ENCODE data around the gene GOLGA5. TPM values are rescaled to one million over a fixed set of nuclear protein-coding genes. Genes with fewer than 3 reads are reported as not detected.

Gene GOLGA5
- total and polyA plus RNA-seq, 2 experiments from 2014 or later = 26.2 to 30.2 TPM

- TF ChIP-seq, protein P1, sequence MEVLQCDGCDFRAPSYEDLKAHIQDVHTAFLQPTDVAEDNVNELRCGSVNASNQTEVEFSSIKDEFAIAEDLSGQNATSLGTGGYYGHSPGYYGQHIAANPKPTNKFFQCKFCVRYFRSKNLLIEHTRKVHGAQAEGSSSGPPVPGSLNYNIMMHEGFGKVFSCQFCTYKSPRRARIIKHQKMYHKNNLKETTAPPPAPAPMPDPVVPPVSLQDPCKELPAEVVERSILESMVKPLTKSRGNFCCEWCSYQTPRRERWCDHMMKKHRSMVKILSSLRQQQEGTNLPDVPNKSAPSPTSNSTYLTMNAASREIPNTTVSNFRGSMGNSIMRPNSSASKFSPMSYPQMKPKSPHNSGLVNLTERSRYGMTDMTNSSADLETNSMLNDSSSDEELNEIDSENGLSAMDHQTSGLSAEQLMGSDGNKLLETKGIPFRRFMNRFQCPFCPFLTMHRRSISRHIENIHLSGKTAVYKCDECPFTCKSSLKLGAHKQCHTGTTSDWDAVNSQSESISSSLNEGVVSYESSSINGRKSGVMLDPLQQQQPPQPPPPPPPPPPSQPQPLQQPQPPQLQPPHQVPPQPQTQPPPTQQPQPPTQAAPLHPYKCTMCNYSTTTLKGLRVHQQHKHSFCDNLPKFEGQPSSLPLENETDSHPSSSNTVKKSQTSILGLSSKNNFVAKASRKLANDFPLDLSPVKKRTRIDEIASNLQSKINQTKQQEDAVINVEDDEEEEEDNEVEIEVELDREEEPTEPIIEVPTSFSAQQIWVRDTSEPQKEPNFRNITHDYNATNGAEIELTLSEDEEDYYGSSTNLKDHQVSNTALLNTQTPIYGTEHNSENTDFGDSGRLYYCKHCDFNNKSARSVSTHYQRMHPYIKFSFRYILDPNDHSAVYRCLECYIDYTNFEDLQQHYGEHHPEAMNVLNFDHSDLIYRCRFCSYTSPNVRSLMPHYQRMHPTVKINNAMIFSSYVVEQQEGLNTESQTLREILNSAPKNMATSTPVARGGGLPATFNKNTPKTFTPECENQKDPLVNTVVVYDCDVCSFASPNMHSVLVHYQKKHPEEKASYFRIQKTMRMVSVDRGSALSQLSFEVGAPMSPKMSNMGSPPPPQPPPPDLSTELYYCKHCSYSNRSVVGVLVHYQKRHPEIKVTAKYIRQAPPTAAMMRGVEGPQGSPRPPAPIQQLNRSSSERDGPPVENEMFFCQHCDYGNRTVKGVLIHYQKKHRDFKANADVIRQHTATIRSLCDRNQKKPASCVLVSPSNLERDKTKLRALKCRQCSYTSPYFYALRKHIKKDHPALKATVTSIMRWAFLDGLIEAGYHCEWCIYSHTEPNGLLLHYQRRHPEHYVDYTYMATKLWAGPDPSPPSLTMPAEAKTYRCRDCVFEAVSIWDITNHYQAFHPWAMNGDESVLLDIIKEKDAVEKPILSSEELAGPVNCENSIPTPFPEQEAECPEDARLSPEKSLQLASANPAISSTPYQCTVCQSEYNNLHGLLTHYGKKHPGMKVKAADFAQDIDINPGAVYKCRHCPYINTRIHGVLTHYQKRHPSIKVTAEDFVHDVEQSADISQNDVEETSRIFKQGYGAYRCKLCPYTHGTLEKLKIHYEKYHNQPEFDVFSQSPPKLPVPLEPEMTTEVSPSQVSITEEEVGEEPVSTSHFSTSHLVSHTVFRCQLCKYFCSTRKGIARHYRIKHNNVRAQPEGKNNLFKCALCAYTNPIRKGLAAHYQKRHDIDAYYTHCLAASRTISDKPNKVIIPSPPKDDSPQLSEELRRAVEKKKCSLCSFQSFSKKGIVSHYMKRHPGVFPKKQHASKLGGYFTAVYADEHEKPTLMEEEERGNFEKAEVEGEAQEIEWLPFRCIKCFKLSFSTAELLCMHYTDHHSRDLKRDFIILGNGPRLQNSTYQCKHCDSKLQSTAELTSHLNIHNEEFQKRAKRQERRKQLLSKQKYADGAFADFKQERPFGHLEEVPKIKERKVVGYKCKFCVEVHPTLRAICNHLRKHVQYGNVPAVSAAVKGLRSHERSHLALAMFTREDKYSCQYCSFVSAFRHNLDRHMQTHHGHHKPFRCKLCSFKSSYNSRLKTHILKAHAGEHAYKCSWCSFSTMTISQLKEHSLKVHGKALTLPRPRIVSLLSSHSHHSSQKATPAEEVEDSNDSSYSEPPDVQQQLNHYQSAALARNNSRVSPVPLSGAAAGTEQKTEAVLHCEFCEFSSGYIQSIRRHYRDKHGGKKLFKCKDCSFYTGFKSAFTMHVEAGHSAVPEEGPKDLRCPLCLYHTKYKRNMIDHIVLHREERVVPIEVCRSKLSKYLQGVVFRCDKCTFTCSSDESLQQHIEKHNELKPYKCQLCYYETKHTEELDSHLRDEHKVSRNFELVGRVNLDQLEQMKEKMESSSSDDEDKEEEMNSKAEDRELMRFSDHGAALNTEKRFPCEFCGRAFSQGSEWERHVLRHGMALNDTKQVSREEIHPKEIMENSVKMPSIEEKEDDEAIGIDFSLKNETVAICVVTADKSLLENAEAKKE (CRISPR knock-in tag; IDR thresholded peaks at IDR 0.05) = no peak
- TF ChIP-seq STAT1 (IDR thresholded peaks at IDR 0.05; ENCODE audit: unreplicated experiment) (no peak), NANOG (IDR thresholded peaks at IDR 0.05; ENCODE audit: borderline replicate concordance) (no peak), EZH2 (IDR thresholded peaks at IDR 0.05; ENCODE audit: low read depth, unreplicated experiment) (no peak)
These were observed 37.7 kb upstream of the GOLGA5 start (continued) for GRCh38 chr14:92756446-92756845.

- H3K36me3 Mint-ChIP-seq (ENCODE audit: low read depth) = no peaks in the 10 kb centered on the region
- TF ChIP-seq ZNF114 (CRISPR knock-in tag; IDR thresholded peaks at IDR 0.05) (no peak), NANOG (IDR thresholded peaks at IDR 0.05; ENCODE audit: borderline replicate concordance) (no peak), EZH2phosphoT487 (IDR thresholded peaks at IDR 0.05; ENCODE audit: unreplicated experiment) (no peak), POLR2AphosphoS5 (IDR thresholded peaks at IDR 0.05; ENCODE audit: low read depth) (no peak)
- TF ChIP-seq, protein P2, sequence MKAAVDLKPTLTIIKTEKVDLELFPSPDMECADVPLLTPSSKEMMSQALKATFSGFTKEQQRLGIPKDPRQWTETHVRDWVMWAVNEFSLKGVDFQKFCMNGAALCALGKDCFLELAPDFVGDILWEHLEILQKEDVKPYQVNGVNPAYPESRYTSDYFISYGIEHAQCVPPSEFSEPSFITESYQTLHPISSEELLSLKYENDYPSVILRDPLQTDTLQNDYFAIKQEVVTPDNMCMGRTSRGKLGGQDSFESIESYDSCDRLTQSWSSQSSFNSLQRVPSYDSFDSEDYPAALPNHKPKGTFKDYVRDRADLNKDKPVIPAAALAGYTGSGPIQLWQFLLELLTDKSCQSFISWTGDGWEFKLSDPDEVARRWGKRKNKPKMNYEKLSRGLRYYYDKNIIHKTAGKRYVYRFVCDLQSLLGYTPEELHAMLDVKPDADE (IDR thresholded peaks at IDR 0.05) = no peak
- TF ChIP-seq, protein P1 (CRISPR knock-in tag; IDR thresholded peaks at IDR 0.05) = no peak
These were observed 34.8 kb upstream of the GOLGA5 start for GRCh38 chr14:92759300-92759678.

More at GRCh38 chr14:92759300-92759678, 34.8 kb upstream of the GOLGA5 start:
- no peaks in the 10 kb centered on the region for H3K79me2 ChIP-seq (replicated peaks; ENCODE audit: insufficient read depth)
- H2AFZ ChIP-seq = no peak overlapping the region
- Mint-ChIP-seq H3K27me3 (ENCODE audit: insufficient read depth, low read depth, poor library complexity) (peaks cover 12% of the 10 kb centered on the region), H3K4me1 (no peaks in the 10 kb centered on the region), H3K4me3 (no peak overlapping the region), H3K9me3 (no peaks in the 10 kb centered on the region), H3K27ac (no peak overlapping the region)
- H4K20me1 ChIP-seq (replicated peaks; ENCODE audit: insufficient read depth) = no peaks in the 10 kb centered on the region
- H3K9me2 ChIP-seq (ENCODE audit: insufficient read depth) = peaks cover 5% of the 10 kb centered on the region; the same call in 1 of the 2 replicates
- peak; percentile 66 for ATAC-seq
- H3F3A ChIP-seq (replicated peaks; ENCODE audit: low read depth) = no peaks in the 10 kb centered on the region
- no peaks in the 10 kb centered on the region for H3K27me3 ChIP-seq (ENCODE audit: insufficient read depth)
- no peak overlapping the region for H3K4me3 ChIP-seq
- no peaks in the 10 kb centered on the region for H3K36me3 ChIP-seq (ENCODE audit: insufficient read depth)
- H3K4me2 ChIP-seq = no peak overlapping the region
- DNase-seq (ENCODE audit: low spot score) = peak; percentile 39
- H3K4me1 ChIP-seq (ENCODE audit: insufficient read depth) = no peaks in the 10 kb centered on the region
- no peak overlapping the region for H3K27ac ChIP-seq (ENCODE audit: low read depth)
